Measurements from ENCODE around the gene RGS21.

The RGS21 gene

GRCh38 chr1:192379554-192379953 lies 62.8 kb downstream of the RGS21 start:
- DNase-seq = no peak

DNA sequence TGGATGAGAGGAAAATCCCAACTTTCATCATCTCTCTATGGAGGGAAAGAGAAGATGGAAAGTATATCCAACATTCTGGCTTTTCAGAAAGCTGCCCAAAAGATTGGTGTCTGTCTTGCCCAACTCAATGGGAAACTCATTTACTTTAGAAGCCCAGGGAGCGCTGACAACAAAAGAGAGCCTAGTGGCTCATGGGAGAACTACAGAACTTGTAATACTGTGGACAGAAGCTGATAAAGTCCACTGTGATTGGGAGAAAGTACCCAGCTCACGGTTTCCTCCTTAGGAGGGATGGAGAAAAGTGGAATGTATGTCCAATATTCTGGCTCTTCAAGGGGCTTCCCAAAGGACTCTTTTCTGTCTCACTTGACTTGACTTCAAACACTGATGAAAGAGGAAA lies 66.0 kb downstream of the RGS21 start:
- no peak for DNase-seq

GRCh38 chr1:192386051-192386650 lies 69.4 kb downstream of the RGS21 start:
- no peak for DNase-seq

DNA sequence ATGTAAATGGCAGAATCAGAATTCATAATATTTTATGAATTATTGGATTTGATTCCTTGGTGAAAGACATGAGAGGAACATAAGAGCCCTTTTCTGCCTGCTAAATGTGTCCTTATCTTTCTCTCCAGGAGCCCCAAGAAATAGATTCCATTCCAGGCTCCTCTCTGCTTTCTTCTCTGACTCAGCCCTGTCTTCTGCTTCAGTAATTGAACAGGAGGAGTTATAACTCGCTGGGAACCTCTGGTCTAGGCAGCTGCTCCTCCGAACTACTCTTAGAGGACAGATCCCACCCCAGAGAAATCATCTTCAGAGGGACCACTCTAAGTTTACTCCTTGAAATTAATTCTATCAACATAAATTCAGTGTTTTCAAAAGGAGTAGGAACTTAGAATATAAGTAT lies 78.4 kb downstream of the RGS21 start:
- DNase-seq = no peak

DNA sequence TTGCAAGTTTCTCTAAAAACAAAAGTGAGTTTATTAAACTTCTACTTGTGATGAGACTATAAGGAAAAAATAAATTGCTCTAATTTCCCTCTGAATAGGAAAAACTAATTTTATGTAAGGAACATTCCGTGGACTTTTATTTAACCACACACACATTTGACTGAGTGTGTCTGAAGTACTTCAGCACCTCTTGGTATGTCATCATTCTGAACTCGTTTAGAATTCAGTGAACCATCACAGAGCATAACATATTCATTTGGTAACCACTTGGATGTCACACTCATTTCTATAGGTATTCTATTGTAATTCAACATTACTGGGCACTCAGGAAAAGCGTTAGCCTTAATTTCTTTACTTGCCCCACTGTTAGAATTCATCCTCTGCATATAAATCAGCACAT lies 79.1 kb downstream of the RGS21 start:
- no peak for DNase-seq

- no peak for DNase-seq
Measured at GRCh38 chr1:192399161-192399560, 82.4 kb downstream of the RGS21 start.

GRCh38 chr1:192401825-192402224 lies 85.0 kb downstream of the RGS21 start:
- DNase-seq = no peak

DNA sequence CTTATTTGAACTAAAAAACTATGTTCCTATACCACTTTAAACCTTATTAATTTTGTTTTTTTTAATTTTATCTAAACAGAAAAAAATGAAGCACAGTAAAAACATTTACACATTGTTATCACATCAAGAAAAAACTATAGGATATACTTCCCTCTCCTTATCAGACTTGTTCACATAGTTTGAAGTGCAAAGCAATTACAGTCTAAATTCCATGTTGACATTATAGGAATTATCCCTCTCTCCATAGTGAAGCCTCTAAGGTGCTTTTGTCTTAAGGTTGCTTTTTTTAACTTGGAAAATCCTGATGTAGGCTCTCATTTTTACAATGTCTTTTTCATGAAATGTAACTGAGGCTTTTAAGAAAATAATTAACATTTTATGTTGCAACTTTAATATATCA lies 85.8 kb downstream of the RGS21 start:
- DNase-seq = no peak

- DNase-seq = no peak
Measured at GRCh38 chr1:192407206-192407605, 90.4 kb downstream of the RGS21 start.

Measured in stimulated activated CD8-positive, alpha-beta memory T cell treated with anti-CD3 and anti-CD28 coated beads, Interleukin-4, amount 100 ng/mL, for 48 hours (primary cell).